Measurements from ENCODE around the gene CDH4.

CDH4 gene

DNA sequence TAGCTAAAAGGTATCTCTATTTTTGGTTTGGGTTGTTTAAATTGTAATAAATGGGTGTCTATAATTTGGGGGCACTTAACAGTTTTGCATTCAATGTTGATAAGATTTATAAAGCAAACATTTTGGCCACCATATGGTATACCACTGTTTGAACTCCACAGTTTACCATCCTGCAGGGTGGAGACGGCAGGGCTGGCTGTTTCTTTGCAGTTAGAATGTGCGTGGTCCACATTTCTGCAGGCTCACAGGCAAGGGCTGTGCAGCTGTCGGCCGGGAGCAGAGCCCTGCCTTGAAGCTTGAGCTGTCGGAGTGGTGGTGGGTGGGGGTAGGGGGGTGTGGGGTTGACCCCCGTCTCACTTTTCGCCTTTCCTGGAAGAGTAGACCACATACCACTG lies 135.9 kb downstream of the CDH4 start:
- Histone ChIP-seq H3K4me1 (ENCODE audit: control insufficient read depth, insufficient read depth, low read length) (peaks cover 4% of the 10 kb centered on the region), H3K4me3 (ENCODE audit: low read depth, low read length) (no peak overlapping the region), H3K9ac (ENCODE audit: low read depth, low read length) (no peak overlapping the region), H3K9me3 (ENCODE audit: control insufficient read depth, insufficient read depth, low read length) (no peaks in the 10 kb centered on the region), H3K36me3 (ENCODE audit: control insufficient read depth, insufficient read depth, low read length) (peaks cover 2% of the 10 kb centered on the region), H3K27me3 (ENCODE audit: control insufficient read depth, insufficient read depth, low read length) (no peaks in the 10 kb centered on the region)

DNA sequence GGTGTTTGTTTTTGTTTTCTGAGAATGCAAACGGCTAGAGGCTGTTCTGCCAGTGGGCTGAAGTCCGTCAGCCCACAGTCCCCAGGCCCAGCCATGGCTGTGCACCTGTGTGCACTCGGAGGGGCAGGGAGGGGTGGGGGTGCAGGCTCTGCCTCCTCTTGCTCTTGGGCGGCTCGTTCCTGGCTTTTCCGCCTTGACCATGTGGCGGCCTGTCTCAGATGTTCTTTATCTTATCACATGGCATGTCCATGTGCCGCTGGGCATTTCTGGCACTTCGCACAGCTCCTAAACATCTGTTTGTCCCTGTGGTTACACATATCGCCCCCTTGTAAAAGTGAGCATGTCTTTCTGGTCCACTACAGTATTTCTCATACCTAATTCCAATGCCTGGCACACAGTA lies 137.0 kb downstream of the CDH4 start:
- Histone ChIP-seq H3K9ac (ENCODE audit: low read depth, low read length) (no peak overlapping the region), H3K27me3 (ENCODE audit: control insufficient read depth, insufficient read depth, low read length) (no peaks in the 10 kb centered on the region)

GRCh38 chr20:61391185-61391584 lies 139.1 kb downstream of the CDH4 start:
- H3K9me3 ChIP-seq (ENCODE audit: control insufficient read depth, insufficient read depth, low read length) = no peaks in the 10 kb centered on the region
- H3K4me1 ChIP-seq (ENCODE audit: control insufficient read depth, insufficient read depth, low read length) = peaks cover 4% of the 10 kb centered on the region
- H3K4me3 ChIP-seq (ENCODE audit: low read depth, low read length) = no peak overlapping the region
- no peak overlapping the region for H3K9ac ChIP-seq (ENCODE audit: low read depth, low read length)
- H3K27me3 ChIP-seq (ENCODE audit: control insufficient read depth, insufficient read depth, low read length) = no peaks in the 10 kb centered on the region
- H3K36me3 ChIP-seq (ENCODE audit: control insufficient read depth, insufficient read depth, low read length) = no peaks in the 10 kb centered on the region

More for the DNA sequence above, 137.0 kb downstream of the CDH4 start:
- Histone ChIP-seq H3K9me3 (ENCODE audit: control insufficient read depth, insufficient read depth, low read length) (no peaks in the 10 kb centered on the region), H3K36me3 (ENCODE audit: control insufficient read depth, insufficient read depth, low read length) (peaks cover 1% of the 10 kb centered on the region), H3K4me1 (ENCODE audit: control insufficient read depth, insufficient read depth, low read length) (peaks cover 4% of the 10 kb centered on the region), H3K4me3 (ENCODE audit: low read depth, low read length) (no peak overlapping the region)

GRCh38 chr20:61391812-61392520 lies 139.9 kb downstream of the CDH4 start:
- Histone ChIP-seq H3K9ac (ENCODE audit: low read depth, low read length) (no peak overlapping the region), H3K4me3 (ENCODE audit: low read depth, low read length) (no peak overlapping the region), H3K9me3 (ENCODE audit: control insufficient read depth, insufficient read depth, low read length) (no peaks in the 10 kb centered on the region), H3K27me3 (ENCODE audit: control insufficient read depth, insufficient read depth, low read length) (no peaks in the 10 kb centered on the region), H3K36me3 (ENCODE audit: control insufficient read depth, insufficient read depth, low read length) (no peaks in the 10 kb centered on the region), H3K4me1 (ENCODE audit: control insufficient read depth, insufficient read depth, low read length) (peaks cover 4% of the 10 kb centered on the region)

DNA sequence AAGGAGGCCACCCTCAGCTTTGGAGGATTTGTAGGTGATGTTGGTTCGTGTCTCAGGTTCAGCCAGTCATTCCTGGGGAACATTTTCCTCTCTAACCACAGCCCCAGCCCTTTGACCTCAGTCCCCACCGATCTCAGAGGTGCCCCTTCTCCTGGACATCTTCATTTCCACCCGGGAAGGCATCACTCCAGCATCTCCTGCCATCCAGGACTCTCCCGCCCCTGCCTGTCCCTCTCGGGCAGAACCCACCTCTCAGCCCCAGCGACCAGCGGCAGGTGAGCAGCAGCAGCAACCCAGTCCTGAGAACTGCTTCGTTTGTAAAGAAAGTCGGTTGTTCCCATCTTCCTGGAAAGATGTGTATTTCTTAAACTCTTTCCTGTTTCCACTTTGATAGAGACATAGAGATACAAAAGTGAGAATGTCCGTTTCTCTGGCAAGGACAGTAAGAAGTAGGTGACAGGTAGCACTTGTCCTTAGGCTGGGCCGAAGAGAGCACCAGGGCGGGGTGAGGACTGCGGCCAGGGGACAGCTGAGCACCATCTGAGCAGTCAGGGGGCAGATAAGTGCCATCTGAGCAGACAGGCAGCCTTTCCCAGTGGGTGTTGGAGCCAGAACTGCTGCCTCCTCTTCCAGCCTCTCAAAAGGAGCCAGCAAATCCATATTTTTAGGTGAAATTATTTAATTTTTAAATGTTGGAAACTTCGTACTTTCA lies 142.2 kb downstream of the CDH4 start:
- no peaks in the 10 kb centered on the region for H3K27me3 ChIP-seq (ENCODE audit: control insufficient read depth, insufficient read depth, low read length)
- no peaks in the 10 kb centered on the region for H3K36me3 ChIP-seq (ENCODE audit: control insufficient read depth, insufficient read depth, low read length)
- H3K4me1 ChIP-seq (ENCODE audit: control insufficient read depth, insufficient read depth, low read length) = no peaks in the 10 kb centered on the region
- H3K9ac ChIP-seq (ENCODE audit: low read depth, low read length) = no peak overlapping the region
- H3K9me3 ChIP-seq (ENCODE audit: control insufficient read depth, insufficient read depth, low read length) = no peaks in the 10 kb centered on the region
- no peak overlapping the region for H3K4me3 ChIP-seq (ENCODE audit: low read depth, low read length)

DNA sequence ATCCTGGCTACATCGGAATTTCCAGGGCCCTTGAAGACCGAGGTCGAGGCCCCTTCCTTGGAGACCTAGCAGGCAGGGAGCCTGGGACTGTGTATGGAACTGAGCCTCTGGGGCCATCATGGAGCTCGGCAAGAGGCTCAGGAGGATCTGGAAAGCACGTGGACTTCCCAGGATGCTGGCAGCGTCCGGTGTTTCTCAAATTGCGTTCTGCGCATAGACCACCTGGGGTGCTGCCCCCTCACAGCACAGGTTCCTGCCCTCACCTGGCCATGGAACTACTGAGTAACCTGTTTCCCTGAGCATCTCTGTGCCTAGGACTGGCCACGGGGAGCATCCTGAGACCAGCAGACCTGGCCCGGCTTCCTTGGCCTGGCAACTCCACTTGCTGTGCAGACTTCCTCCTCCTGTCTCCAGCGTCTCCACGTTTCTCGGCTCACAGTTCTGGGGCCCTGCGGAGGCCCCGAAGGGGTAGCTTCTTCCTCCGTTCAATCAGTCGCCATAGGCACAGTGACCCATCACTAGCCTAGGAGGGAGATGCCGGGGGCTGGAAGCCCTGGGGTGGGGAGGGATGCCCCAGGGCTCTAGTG lies 144.3 kb downstream of the CDH4 start:
- H3K9ac ChIP-seq (ENCODE audit: low read depth, low read length) = no peak overlapping the region
- no peaks in the 10 kb centered on the region for H3K36me3 ChIP-seq (ENCODE audit: control insufficient read depth, insufficient read depth, low read length)
- no peaks in the 10 kb centered on the region for H3K9me3 ChIP-seq (ENCODE audit: control insufficient read depth, insufficient read depth, low read length)
- peaks cover 3% of the 10 kb centered on the region for H3K27me3 ChIP-seq (ENCODE audit: control insufficient read depth, insufficient read depth, low read length)
- no peaks in the 10 kb centered on the region for H3K4me1 ChIP-seq (ENCODE audit: control insufficient read depth, insufficient read depth, low read length)
- H3K4me3 ChIP-seq (ENCODE audit: low read depth, low read length) = no peak overlapping the region

- Histone ChIP-seq H3K36me3 (ENCODE audit: control insufficient read depth, insufficient read depth, low read length) (no peaks in the 10 kb centered on the region), H3K9ac (ENCODE audit: low read depth, low read length) (no peak overlapping the region), H3K4me3 (ENCODE audit: low read depth, low read length) (no peak overlapping the region), H3K27me3 (ENCODE audit: control insufficient read depth, insufficient read depth, low read length) (peaks cover 6% of the 10 kb centered on the region), H3K9me3 (ENCODE audit: control insufficient read depth, insufficient read depth, low read length) (no peaks in the 10 kb centered on the region), H3K4me1 (ENCODE audit: control insufficient read depth, insufficient read depth, low read length) (no peaks in the 10 kb centered on the region)
These were observed 145.1 kb downstream of the CDH4 start for GRCh38 chr20:61397146-61397545.

DNA sequence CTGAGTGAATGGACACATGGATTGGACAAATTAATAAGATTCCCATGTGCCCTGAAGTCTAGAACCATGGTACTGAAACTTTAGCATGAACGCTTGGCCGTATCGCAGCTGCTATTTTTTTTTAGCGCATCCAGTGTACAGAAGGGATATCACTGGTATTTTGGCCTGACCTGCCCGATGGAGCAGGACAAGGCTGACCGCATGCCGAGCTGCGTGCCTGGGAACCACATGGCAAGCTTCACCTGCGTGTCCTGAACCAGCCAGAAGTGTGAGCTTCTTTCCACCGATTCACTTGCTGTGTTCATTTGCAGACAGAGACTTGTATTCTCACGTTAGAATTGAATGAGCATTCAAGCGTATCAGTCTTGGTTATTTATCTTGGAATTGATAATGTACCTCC lies 145.7 kb downstream of the CDH4 start:
- H3K36me3 ChIP-seq (ENCODE audit: control insufficient read depth, insufficient read depth, low read length) = no peaks in the 10 kb centered on the region
- no peaks in the 10 kb centered on the region for H3K4me1 ChIP-seq (ENCODE audit: control insufficient read depth, insufficient read depth, low read length)
- H3K27me3 ChIP-seq (ENCODE audit: control insufficient read depth, insufficient read depth, low read length) = peaks cover 6% of the 10 kb centered on the region
- no peaks in the 10 kb centered on the region for H3K9me3 ChIP-seq (ENCODE audit: control insufficient read depth, insufficient read depth, low read length)
- H3K4me3 ChIP-seq (ENCODE audit: low read depth, low read length) = no peak overlapping the region
- no peak overlapping the region for H3K9ac ChIP-seq (ENCODE audit: low read depth, low read length)

DNA sequence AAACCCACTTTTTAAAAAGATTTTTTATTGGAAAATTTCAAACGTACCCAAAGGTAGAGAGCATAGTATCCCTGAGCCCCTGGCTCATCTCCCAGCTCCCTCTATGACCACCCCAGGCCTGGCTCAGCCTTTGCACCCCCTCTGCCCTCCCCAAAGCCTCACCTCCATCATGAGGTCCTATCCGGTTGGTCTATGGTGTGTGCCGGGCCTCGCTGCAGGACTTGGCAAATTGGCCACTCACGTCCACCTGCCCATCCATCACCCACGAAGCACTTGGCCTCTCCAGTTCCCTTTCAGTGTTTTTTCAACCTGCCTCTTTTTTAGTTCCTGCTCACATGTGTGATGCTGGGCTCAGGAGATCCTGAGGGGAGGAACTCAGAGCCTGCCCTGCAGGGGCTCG lies 147.4 kb downstream of the CDH4 start:
- Histone ChIP-seq H3K4me1 (ENCODE audit: control insufficient read depth, insufficient read depth, low read length) (no peaks in the 10 kb centered on the region), H3K9ac (ENCODE audit: low read depth, low read length) (no peak overlapping the region), H3K36me3 (ENCODE audit: control insufficient read depth, insufficient read depth, low read length) (no peaks in the 10 kb centered on the region), H3K9me3 (ENCODE audit: control insufficient read depth, insufficient read depth, low read length) (no peaks in the 10 kb centered on the region), H3K27me3 (ENCODE audit: control insufficient read depth, insufficient read depth, low read length) (peaks cover 6% of the 10 kb centered on the region), H3K4me3 (ENCODE audit: low read depth, low read length) (no peak overlapping the region)

DNA sequence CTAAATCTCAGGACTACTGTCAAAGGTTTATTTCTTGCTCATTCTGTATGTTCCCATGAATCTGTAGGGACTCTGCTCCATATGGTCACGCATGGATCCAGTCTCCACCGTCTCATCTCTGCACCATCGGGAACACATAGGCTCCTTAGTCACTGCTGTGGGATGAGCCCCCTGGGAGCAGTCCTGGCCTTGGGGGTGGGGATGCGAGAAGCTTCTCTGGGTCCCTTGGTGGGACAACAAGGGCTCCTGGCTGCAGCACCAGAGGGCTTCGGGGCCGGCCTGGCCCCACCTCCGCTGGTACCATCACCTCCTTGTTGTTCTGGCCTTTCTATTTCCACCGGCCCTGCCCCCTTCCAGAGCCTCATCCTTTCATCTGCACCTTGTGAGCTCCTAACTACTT lies 148.4 kb downstream of the CDH4 start:
- H3K27me3 ChIP-seq (ENCODE audit: control insufficient read depth, insufficient read depth, low read length) = peaks cover 6% of the 10 kb centered on the region
- H3K9me3 ChIP-seq (ENCODE audit: control insufficient read depth, insufficient read depth, low read length) = no peaks in the 10 kb centered on the region
- no peak overlapping the region for H3K4me3 ChIP-seq (ENCODE audit: low read depth, low read length)
- H3K9ac ChIP-seq (ENCODE audit: low read depth, low read length) = no peak overlapping the region
- no peaks in the 10 kb centered on the region for H3K4me1 ChIP-seq (ENCODE audit: control insufficient read depth, insufficient read depth, low read length)
- no peaks in the 10 kb centered on the region for H3K36me3 ChIP-seq (ENCODE audit: control insufficient read depth, insufficient read depth, low read length)

GRCh38 chr20:61404303-61404702 lies 152.2 kb downstream of the CDH4 start:
- Histone ChIP-seq H3K27me3 (ENCODE audit: control insufficient read depth, insufficient read depth, low read length) (peaks cover 13% of the 10 kb centered on the region), H3K9me3 (ENCODE audit: control insufficient read depth, insufficient read depth, low read length) (no peaks in the 10 kb centered on the region), H3K4me1 (ENCODE audit: control insufficient read depth, insufficient read depth, low read length) (no peaks in the 10 kb centered on the region), H3K36me3 (ENCODE audit: control insufficient read depth, insufficient read depth, low read length) (no peaks in the 10 kb centered on the region), H3K9ac (ENCODE audit: low read depth, low read length) (no peak overlapping the region), H3K4me3 (ENCODE audit: low read depth, low read length) (no peak overlapping the region)

GRCh38 chr20:61405007-61405406 lies 152.9 kb downstream of the CDH4 start:
- H3K36me3 ChIP-seq (ENCODE audit: control insufficient read depth, insufficient read depth, low read length) = no peaks in the 10 kb centered on the region
- H3K27me3 ChIP-seq (ENCODE audit: control insufficient read depth, insufficient read depth, low read length) = peaks cover 15% of the 10 kb centered on the region
- no peaks in the 10 kb centered on the region for H3K4me1 ChIP-seq (ENCODE audit: control insufficient read depth, insufficient read depth, low read length)
- no peak overlapping the region for H3K9ac ChIP-seq (ENCODE audit: low read depth, low read length)
- no peaks in the 10 kb centered on the region for H3K9me3 ChIP-seq (ENCODE audit: control insufficient read depth, insufficient read depth, low read length)
- H3K4me3 ChIP-seq (ENCODE audit: low read depth, low read length) = no peak overlapping the region
